Measurements from ENCODE around the gene SMAD3.

Gene SMAD3

DNA sequence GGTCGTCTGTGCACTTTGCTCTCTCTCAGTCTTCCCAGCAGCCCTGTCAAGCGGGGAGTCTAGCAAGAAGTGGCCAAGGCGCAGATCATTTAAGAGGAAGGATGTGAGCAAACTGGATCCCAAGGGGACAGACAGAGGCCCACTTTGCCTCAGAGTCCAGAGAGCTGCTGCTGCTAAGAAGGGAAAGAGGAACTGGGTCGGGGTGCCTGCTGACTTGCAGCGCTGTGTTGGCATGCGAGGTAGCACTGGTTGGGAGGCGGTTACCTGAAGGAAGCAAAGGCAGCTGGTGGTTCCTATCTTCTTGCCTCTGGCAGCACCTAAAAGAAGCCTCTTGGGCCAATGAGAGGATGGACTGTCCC is 28.1 kb downstream of the SMAD3 start:
- no peak for DNase-seq (ENCODE audit: low read depth)
- TF ChIP-seq, protein P1, sequence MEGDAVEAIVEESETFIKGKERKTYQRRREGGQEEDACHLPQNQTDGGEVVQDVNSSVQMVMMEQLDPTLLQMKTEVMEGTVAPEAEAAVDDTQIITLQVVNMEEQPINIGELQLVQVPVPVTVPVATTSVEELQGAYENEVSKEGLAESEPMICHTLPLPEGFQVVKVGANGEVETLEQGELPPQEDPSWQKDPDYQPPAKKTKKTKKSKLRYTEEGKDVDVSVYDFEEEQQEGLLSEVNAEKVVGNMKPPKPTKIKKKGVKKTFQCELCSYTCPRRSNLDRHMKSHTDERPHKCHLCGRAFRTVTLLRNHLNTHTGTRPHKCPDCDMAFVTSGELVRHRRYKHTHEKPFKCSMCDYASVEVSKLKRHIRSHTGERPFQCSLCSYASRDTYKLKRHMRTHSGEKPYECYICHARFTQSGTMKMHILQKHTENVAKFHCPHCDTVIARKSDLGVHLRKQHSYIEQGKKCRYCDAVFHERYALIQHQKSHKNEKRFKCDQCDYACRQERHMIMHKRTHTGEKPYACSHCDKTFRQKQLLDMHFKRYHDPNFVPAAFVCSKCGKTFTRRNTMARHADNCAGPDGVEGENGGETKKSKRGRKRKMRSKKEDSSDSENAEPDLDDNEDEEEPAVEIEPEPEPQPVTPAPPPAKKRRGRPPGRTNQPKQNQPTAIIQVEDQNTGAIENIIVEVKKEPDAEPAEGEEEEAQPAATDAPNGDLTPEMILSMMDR (IDR thresholded peaks at IDR 0.05; ENCODE audit: low read depth, low read length, missing control alignments) = no peak
- no peak overlapping the region for H3K4me3 ChIP-seq (ENCODE audit: low read depth, low read length)

- H3K4me3 ChIP-seq (ENCODE audit: low read depth, low read length) = no peak overlapping the region
- TF ChIP-seq, protein P1 (IDR thresholded peaks at IDR 0.05; ENCODE audit: low read depth, low read length, missing control alignments) = no peak
- no peak for DNase-seq (ENCODE audit: low read depth)
Measured at GRCh38 chr15:67094001-67094826, 28.8 kb downstream of the SMAD3 start.

GRCh38 chr15:67095912-67096311 is 30.5 kb downstream of the SMAD3 start:
- H3K4me3 ChIP-seq (ENCODE audit: low read depth, low read length) = no peak overlapping the region
- TF ChIP-seq, protein P1 (IDR thresholded peaks at IDR 0.05; ENCODE audit: low read depth, low read length, missing control alignments) = no peak
- no peak for DNase-seq (ENCODE audit: low read depth)

DNA sequence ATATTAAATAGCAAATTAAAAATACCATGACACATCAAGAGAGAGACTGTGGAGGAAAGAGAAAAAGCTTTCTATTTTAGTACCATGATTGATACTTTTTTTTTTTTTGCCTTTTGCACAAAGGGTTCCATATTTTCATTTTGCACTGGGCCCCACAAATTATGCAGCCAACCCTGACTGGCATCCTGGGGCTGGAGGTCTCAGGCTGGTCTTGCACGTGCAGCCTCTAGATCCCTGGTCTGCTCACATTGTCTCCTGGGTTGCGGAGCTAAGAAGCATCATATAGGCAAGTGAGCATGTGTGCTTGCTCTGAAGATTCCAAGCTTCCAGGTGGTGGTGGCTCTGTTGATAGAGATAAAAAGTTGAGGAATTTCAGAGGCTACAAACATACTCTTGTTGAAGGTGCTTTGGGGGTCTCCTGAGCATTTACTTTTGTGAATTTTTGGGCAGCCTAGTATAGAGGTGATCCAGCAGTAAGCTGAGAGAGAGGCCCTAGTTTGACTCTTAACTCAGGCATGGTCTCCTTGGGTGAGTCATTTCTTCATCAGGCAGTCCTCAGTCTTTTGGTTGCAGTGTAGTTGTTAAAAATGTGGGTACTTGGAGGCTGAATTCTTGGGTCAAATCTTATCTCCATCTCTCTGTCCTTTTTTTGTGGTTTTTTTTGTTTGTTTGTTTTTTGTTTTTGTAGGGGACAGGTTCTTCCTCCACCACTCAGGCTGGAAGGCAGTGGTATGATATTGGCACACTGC is 31.3 kb downstream of the SMAD3 start:
- TF ChIP-seq, protein P1 (IDR thresholded peaks at IDR 0.05; ENCODE audit: low read depth, low read length, missing control alignments) = no peak
- no peak for DNase-seq (ENCODE audit: low read depth)
- H3K4me3 ChIP-seq (ENCODE audit: low read depth, low read length) = no peak overlapping the region

DNA sequence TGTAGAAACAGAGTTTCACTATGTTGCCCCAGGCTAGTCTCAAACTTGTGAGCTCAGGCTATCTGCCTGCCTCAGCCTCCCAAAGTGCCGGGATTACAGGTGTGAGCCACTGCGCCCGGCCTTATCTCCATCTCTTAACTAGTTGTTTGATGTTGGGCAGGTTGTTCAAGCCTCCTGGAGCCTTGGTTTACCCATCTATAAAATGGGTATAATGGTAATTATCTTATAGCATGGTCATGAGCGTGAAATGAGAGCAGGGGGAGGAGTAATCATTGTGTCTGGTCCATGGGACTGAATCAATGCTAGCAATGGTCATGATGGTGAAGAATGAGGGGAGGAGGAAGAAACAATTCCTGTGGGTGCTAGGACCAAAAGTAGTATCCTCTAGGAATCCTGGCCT is 32.0 kb downstream of the SMAD3 start:
- DNase-seq (ENCODE audit: low read depth) = no peak
- no peak overlapping the region for H3K4me3 ChIP-seq (ENCODE audit: low read depth, low read length)
- TF ChIP-seq, protein P1 (IDR thresholded peaks at IDR 0.05; ENCODE audit: low read depth, low read length, missing control alignments) = no peak

- no peak overlapping the region for H3K4me3 ChIP-seq (ENCODE audit: low read depth, low read length)
- DNase-seq (ENCODE audit: low read depth) = no peak
- TF ChIP-seq, protein P1 (IDR thresholded peaks at IDR 0.05; ENCODE audit: low read depth, low read length, missing control alignments) = no peak
Measured at GRCh38 chr15:67097930-67098740, 32.7 kb downstream of the SMAD3 start.
